HEK293 (cell line): ENCODE results near the gene ZCCHC8.

Source experiments
- CTCF ChIA-PET: fragments of 350-600 bp; formaldehyde crosslinking; extraction: SDS; loops from one replicate; lab custom pipeline; 2021; ENCODE audit warnings: antibody characterized with exemption; lab: Yijun Ruan, JAX
- POLR2A ChIA-PET: fragments of 300-600 bp; formaldehyde crosslinking; extraction: SDS; loops from one replicate; lab custom pipeline; 2020; ENCODE audit warnings: antibody characterized with exemption, inconsistent platforms; lab: Yijun Ruan, JAX
- H3K27ac ChIP-seq: fragments of 200-500 bp; sonication (Bioruptor generic); 2 replicates; pipeline ENCODE4 v1.5.1; 2014; ENCODE audit warnings: low read depth, low read length, control low read depth, inconsistent platforms; ENCODE audit errors: extremely low read depth
- H3K36me3 ChIP-seq, 2 experiments: fragments of 200-500 bp in 1 of 2; sonication (Bioruptor generic) in 1 of 2; 1 replicate in 1 of 2; 2 replicates in 1 of 2; pipeline ENCODE4 v1.5.1; 2014 to 2017; ENCODE audit warnings: inconsistent platforms in 2 of 2, low read length in 2 of 2; ENCODE audit not compliant: control insufficient read depth in 2 of 2, insufficient read depth in 1 of 2
- H3K4me1 ChIP-seq: fragments of 200-500 bp; sonication (Bioruptor generic); 2 replicates; pipeline ENCODE4 v1.5.1; 2014; ENCODE audit warnings: mild to moderate bottlenecking, low read length, inconsistent platforms; ENCODE audit not compliant: control insufficient read depth, insufficient read depth
- H3K4me3 ChIP-seq: 2 replicates; pipeline ENCODE4 v1.5.1; 2011; ENCODE audit warnings: low read depth, mild to moderate bottlenecking, control low read depth, low read length, moderate library complexity
- H3K9me3 ChIP-seq: fragments of 200-500 bp; sonication (Bioruptor generic); 2 replicates; pipeline ENCODE4 v1.5.1; 2014; ENCODE audit warnings: low read depth, low read length, inconsistent platforms; ENCODE audit not compliant: control insufficient read depth, insufficient read depth
- ELK4 ChIP-seq: IDR thresholded peaks from 2 replicates; pipeline ENCODE4 v1.6.1; 2011; ENCODE audit warnings: mild to moderate bottlenecking, low read depth, low read length, borderline replicate concordance
- KLF9 ChIP-seq: fragments of 450-650 bp; formaldehyde crosslinking; IDR thresholded peaks from 2 replicates; pipeline ENCODE4 v1.5.1; 2016; ENCODE audit warnings: missing biosample characterization, missing genetic modification characterization, low read depth
- PBX3 ChIP-seq: sonication (generic); formaldehyde crosslinking; IDR thresholded peaks from 2 replicates; pipeline ENCODE4 v1.8.1; 2022; ENCODE audit warnings: mild to moderate bottlenecking, moderate library complexity, missing genetic modification reagents
- RBAK ChIP-seq: fragments of 450-650 bp; formaldehyde crosslinking; IDR thresholded peaks from 2 replicates; pipeline ENCODE4 v1.5.1; 2016; ENCODE audit warnings: missing biosample characterization, missing genetic modification characterization
- SALL2 ChIP-seq: fragments of 450-650 bp; formaldehyde crosslinking; IDR thresholded peaks from 2 replicates; pipeline ENCODE4 v1.5.0; 2017; ENCODE audit warnings: missing biosample characterization, mild to moderate bottlenecking, missing genetic modification characterization, borderline replicate concordance
- SETDB1 ChIP-seq: IDR thresholded peaks from one replicate; pipeline ENCODE4 v1.6.1; 2017; ENCODE audit warnings: mild to moderate bottlenecking, low read length, moderate library complexity, mixed read lengths; ENCODE audit not compliant: insufficient read length
- ZIC2 ChIP-seq: fragments of 450-650 bp; formaldehyde crosslinking; IDR thresholded peaks from 2 replicates; pipeline ENCODE4 v1.5.1; 2016; ENCODE audit warnings: missing biosample characterization, missing genetic modification characterization
- ZNF24 ChIP-seq: fragments of 450-650 bp; formaldehyde crosslinking; IDR thresholded peaks from 2 replicates; pipeline ENCODE4 v1.5.1; 2016; ENCODE audit warnings: missing biosample characterization, missing genetic modification characterization
- ZNF311 ChIP-seq: fragments of 450-650 bp; formaldehyde crosslinking; IDR thresholded peaks from 2 replicates; pipeline ENCODE4 v1.5.1; 2017; ENCODE audit warnings: missing biosample characterization, missing genetic modification characterization, borderline replicate concordance
- ZNF341 ChIP-seq: fragments of 450-650 bp; formaldehyde crosslinking; IDR thresholded peaks from 2 replicates; pipeline ENCODE4; 2016; ENCODE audit warnings: low read depth, missing biosample characterization, missing genetic modification characterization
- ZNF350 ChIP-seq: fragments of 450-650 bp; formaldehyde crosslinking; IDR thresholded peaks from 2 replicates; pipeline ENCODE4 v1.5.0; 2017; ENCODE audit warnings: missing biosample characterization, mild to moderate bottlenecking, missing genetic modification characterization
- ZNF398 ChIP-seq: fragments of 450-650 bp; formaldehyde crosslinking; IDR thresholded peaks from 2 replicates; pipeline ENCODE4 v1.5.1; 2017; ENCODE audit warnings: missing biosample characterization, missing genetic modification characterization
- ZNF501 ChIP-seq: fragments of 450-650 bp; formaldehyde crosslinking; IDR thresholded peaks from 2 replicates; pipeline ENCODE4 v1.5.1; 2016; ENCODE audit warnings: missing biosample characterization, missing genetic modification characterization
- ZNF518A ChIP-seq: fragments of 450-650 bp; formaldehyde crosslinking; conservative IDR thresholded peaks from 2 replicates; pipeline ENCODE4 v1.5.1; 2016; ENCODE audit warnings: low read depth, missing biosample characterization, missing genetic modification characterization
- ZNF580 ChIP-seq: fragments of 450-650 bp; formaldehyde crosslinking; IDR thresholded peaks from 2 replicates; pipeline ENCODE4 v1.5.1; 2016; ENCODE audit warnings: missing biosample characterization, missing genetic modification characterization
- ZNF626 ChIP-seq: fragments of 450-650 bp; sonication (Bioruptor Pico); formaldehyde crosslinking; IDR thresholded peaks from 2 replicates; pipeline ENCODE4 v1.5.1; 2018; ENCODE audit warnings: missing biosample characterization, missing genetic modification characterization, inconsistent platforms
- ZSCAN16 ChIP-seq: fragments of 450-650 bp; formaldehyde crosslinking; IDR thresholded peaks from 2 replicates; pipeline ENCODE4 v1.5.1; 2016; ENCODE audit warnings: missing biosample characterization, missing genetic modification characterization

Gene ZCCHC8

GRCh38 chr12:122460641-122461040 lies 40.1 kb downstream of the ZCCHC8 start (continued):
- no peak for TF ChIP-seq ZNF341 (tag by site-specific recombination)
- no peak for TF ChIP-seq ZSCAN16 (tag by site-specific recombination)
- TF ChIP-seq SETDB1: no peak
- TF ChIP-seq ZNF580: no peak

GRCh38 chr12:122460061-122460460 lies 40.7 kb downstream of the ZCCHC8 start:
- POLR2A ChIA-PET: interaction anchor here (0.5 to 0.6 kb wide), 2 partner anchors 44 to 46 kb away, joined by 3 to 9 read pairs; no protein-coding TSS in a partner anchor
- H3K4me3 ChIP-seq: no peak overlapping the region
- no peaks in the 10 kb centered on the region for H3K4me1 ChIP-seq
- no peaks in the 10 kb centered on the region for H3K36me3 ChIP-seq
- H3K9me3 ChIP-seq: no peaks in the 10 kb centered on the region
- CTCF ChIA-PET: no interaction called here
- no peak overlapping the region for H3K27ac ChIP-seq
- TF ChIP-seq ZNF350 (tag by site-specific recombination): no peak

- TF ChIP-seq ZIC2 (tag by site-specific recombination): peak; percentile 75
- no peak for TF ChIP-seq ZNF398 (tag by site-specific recombination)
- TF ChIP-seq SALL2 (tag by site-specific recombination): no peak
- TF ChIP-seq, all 188 proteins: peak for 1
- H3K4me1 ChIP-seq: no peaks in the 10 kb centered on the region
- CTCF ChIA-PET: no interaction called here
- no peaks in the 10 kb centered on the region for H3K9me3 ChIP-seq
- H3K36me3 ChIP-seq: no peaks in the 10 kb centered on the region
- H3K27ac ChIP-seq: no peak overlapping the region
- POLR2A ChIA-PET: no interaction called here
- H3K4me3 ChIP-seq: no peak overlapping the region
Observed at GRCh38 chr12:122459211-122459610, 41.5 kb downstream of the ZCCHC8 start.

GRCh38 chr12:122458105-122459035 lies 42.4 kb downstream of the ZCCHC8 start:
- no peaks in the 10 kb centered on the region for H3K4me1 ChIP-seq
- no peak overlapping the region for H3K4me3 ChIP-seq
- H3K9me3 ChIP-seq: no peaks in the 10 kb centered on the region
- ChIA-PET CTCF (interaction anchor here (0.6 kb wide), 1 partner anchor 15 kb away, joined by 4 read pairs; no protein-coding TSS in a partner anchor), POLR2A (no interaction called here)
- no peaks in the 10 kb centered on the region for H3K36me3 ChIP-seq
- H3K27ac ChIP-seq: no peak overlapping the region
- TF ChIP-seq PBX3 (no peak), KLF9 (tag by site-specific recombination) (no peak), ZNF311 (tag by site-specific recombination) (no peak), ZNF518A (tag by site-specific recombination) (peak; percentile 94), ZNF501 (peak; percentile 42; the same call in 1 of the 2 replicates), ELK4 (no peak), RBAK (0 out of 2 replicates have a peak, but pooled peaks have one; percentile 41), ZNF626 (tag by site-specific recombination) (no peak), ZNF580 (0 out of 2 replicates have a peak, but pooled peaks have one; percentile 38), ZNF24 (no peak)
